VCaP (cell line): ENCODE results near the gene MIEF1.

Experiments used
- H3K27ac ChIP-seq: fragments of 450-650 bp; 2 replicates; pipeline ENCODE4 v1.5.1; 2017
- TF ChIP-seq, protein P1 (sequence below): fragments of 450-650 bp; conservative IDR thresholded peaks from 2 replicates; pipeline ENCODE4 v1.5.1; 2017; ENCODE audit warnings: mild to moderate bottlenecking, moderate library complexity

Gene MIEF1

DNA sequence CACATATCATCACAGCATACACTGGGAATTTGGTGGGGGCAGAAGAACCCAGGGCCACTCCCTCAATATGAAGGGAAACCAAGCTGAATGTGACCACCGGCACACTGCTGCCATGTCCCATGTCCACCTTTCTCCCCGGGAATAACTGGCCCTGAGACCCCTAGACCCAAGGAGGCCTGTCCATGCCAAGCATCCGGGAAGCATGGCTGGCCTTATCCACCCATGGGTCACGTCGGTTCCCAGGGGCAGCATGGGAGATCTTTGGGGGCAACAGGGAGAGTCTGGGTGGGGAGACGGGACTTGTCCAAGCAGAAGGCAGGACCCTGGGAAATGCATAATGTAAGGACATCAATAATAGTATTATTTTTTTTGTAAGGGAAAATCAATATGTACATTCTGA is 10.4 kb upstream of the MIEF1 start:
- no peak overlapping the region for H3K27ac ChIP-seq
- TF ChIP-seq, protein P1, sequence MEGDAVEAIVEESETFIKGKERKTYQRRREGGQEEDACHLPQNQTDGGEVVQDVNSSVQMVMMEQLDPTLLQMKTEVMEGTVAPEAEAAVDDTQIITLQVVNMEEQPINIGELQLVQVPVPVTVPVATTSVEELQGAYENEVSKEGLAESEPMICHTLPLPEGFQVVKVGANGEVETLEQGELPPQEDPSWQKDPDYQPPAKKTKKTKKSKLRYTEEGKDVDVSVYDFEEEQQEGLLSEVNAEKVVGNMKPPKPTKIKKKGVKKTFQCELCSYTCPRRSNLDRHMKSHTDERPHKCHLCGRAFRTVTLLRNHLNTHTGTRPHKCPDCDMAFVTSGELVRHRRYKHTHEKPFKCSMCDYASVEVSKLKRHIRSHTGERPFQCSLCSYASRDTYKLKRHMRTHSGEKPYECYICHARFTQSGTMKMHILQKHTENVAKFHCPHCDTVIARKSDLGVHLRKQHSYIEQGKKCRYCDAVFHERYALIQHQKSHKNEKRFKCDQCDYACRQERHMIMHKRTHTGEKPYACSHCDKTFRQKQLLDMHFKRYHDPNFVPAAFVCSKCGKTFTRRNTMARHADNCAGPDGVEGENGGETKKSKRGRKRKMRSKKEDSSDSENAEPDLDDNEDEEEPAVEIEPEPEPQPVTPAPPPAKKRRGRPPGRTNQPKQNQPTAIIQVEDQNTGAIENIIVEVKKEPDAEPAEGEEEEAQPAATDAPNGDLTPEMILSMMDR: no peak

DNA sequence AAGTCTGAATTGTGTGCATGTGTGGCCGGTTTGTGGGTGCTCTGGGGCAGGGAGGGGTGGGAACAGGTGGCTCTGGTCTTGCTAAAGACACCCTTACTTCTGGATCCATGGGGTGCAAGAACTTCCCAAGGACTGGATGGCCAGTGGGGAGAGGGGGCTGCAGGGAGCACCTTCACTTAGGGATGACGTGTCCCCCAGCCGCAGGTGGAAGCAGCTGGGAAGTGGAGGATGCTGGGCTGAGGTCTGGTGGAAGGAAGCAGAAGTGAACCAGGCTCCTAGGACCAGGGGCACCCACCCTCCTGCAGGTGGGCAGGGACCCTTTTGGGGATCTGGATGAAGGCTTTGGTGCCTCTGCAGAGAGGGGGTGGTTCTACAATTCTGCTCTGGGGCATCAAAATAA is 9.9 kb upstream of the MIEF1 start:
- TF ChIP-seq, protein P1: no peak
- H3K27ac ChIP-seq: no peak overlapping the region

DNA sequence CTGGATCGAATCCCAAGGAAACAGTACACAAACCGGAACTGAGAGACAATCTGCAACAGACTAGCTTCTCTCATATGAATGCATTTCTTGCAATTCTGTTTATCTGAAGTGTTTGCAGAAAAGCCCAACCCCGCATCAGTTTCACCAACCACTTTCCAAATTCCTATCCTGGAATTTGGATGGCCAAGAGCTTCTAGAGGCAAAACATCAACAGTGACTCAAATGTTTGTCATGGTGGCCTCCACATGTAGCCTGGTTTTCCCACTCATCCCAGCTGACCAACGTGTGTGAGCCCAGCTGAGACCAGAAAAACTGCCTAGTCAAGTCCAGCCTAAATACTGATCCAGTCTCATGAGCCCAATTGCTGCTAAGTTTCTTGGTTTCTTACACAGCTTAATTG is 8.3 kb upstream of the MIEF1 start:
- TF ChIP-seq, protein P1: no peak
- peak overlapping the region; percentile 30 for H3K27ac ChIP-seq

DNA sequence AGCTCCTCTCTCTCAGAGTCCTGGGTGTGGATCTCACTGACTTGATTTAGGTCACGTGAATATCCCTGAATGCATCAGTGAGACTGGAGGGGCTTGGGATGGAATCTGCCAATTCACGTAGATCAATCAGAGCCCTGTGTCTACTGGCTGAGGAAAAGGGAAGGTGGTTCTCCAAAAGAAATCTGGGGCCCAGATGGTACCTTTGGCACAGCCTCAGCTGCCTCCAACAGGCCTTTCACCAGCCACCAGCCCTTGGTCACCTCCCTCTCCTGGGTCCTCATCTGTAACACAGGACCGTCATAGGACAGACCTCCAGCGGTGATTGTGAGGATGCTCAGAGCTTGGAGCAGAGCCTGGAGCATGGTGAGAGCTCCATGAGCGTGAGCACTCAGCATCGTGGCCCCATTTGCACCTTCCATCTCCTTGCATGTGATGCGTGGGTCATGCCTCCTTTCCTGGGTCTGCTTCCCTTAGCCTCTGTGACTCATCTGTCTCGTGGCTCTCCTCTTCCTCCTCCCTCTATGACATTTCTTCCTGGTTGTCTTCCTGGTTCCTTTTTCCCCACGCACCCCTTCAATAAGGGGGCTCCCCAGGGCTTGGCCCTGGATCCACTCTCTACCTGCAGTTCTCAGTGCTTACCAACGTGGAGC is 7.5 kb upstream of the MIEF1 start:
- TF ChIP-seq, protein P1: no peak
- H3K27ac ChIP-seq: peak overlapping the region; percentile 30; the same call in 1 of the 2 replicates

DNA sequence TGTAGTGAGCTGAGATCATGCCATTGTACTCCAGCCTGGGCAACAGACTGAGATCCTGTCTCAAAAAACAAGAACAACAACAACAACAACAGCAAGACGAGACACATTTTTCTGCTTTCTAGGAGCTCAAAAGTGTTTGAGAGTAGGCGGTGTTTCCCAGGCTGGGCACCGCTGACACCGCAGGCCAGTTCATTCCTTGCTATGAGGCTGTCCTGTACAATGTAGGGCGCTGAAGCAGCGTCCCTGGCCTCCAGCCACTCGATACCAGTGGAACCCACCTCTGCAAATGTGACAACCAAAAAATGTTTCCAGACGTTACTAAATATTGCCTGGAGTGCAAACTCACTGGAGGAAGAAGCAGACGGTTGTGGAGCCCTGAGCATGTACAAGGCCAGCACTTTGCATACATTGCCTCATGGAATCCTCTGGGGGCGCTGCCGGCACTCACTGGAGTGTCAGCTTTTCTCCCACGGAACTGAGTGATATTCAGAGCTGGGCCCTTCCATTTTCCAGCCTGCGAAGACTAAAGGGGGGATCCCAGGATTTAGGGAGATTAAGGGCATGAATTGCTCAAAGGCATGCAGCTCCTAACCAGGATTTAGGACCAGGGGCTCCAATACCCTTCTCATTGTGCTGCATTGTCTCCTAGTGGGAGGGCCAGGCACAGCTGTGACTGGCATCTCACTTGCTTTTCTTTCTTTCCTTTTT is 5.8 kb upstream of the MIEF1 start:
- H3K27ac ChIP-seq: peak overlapping the region; percentile 86
- TF ChIP-seq, protein P1: peak; percentile 85

DNA sequence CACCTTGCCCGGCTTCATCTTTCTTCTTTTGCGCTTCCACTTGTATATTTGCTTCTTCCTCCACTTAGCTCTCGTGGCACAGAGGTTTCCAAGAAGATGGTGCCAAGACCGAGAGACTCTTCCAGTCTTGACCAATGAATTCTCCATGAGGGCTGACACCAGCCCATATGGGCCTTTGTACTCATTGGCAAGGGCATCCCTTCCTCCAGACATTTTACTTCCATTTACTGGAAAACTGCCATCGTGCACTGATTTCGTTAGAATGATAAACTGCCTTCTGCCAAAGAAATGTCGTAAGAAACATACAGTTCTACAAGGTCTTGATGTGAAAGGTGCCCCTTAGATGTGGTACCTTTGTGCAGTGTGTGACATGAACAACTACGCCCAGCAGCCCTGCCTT is 4.7 kb upstream of the MIEF1 start:
- H3K27ac ChIP-seq: peak overlapping the region; percentile 86
- TF ChIP-seq, protein P1: no peak

DNA sequence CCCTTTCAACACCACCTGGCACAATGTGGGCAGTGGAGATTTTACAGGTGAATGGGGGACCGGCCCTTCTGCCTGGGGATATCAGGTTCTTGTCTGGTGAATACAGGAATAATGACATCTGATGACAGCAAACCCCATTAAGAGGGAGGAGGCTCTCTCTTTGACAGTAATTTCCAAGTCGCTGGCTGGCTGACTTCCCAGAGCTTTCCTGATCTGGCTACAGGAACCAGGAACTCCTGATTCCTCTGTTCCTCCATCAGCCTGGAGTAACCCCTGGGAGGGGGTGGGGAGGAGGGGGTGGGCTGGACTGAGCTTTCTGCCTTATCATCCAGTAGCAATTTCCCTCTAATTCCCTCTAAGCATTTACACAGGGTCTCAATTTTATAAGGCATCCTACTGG is 3.7 kb upstream of the MIEF1 start:
- H3K27ac ChIP-seq: peak overlapping the region; percentile 86
- TF ChIP-seq, protein P1: no peak
